Trophoblast cell (in vitro differentiated cells and primary cell): ENCODE results near the gene MAP4K4.

Experiments
- DNase-seq, 2 donors: peaks; one replicate each; pipeline ENCODE4 v3.0.0-alpha.2; 2016
- H2AFZ ChIP-seq: 2 replicates; pipeline ENCODE4 v1.6.1; 2013; ENCODE audit warnings: low read length, moderate library complexity, mild to moderate bottlenecking; ENCODE audit not compliant: insufficient read depth, poor library complexity
- H2AK5ac ChIP-seq: 2 replicates; pipeline ENCODE4 v1.6.1; 2013; ENCODE audit warnings: mild to moderate bottlenecking, low read length
- H2BK120ac ChIP-seq: 2 replicates; pipeline ENCODE4 v1.6.1; 2013; ENCODE audit warnings: low read length, mild to moderate bottlenecking, moderate library complexity; ENCODE audit not compliant: insufficient read depth, poor library complexity
- H2BK12ac ChIP-seq: 2 replicates; pipeline ENCODE4 v1.6.1; 2013; ENCODE audit warnings: mild to moderate bottlenecking, low read length, moderate library complexity
- H2BK5ac ChIP-seq: 2 replicates; pipeline ENCODE4 v1.6.1; 2013; ENCODE audit warnings: low read length, low read depth, moderate library complexity, mild to moderate bottlenecking; ENCODE audit not compliant: poor library complexity
- H3K14ac ChIP-seq: 2 replicates; pipeline ENCODE4 v1.6.1; 2013; ENCODE audit warnings: mild to moderate bottlenecking, low read length
- H3K18ac ChIP-seq: 2 replicates; pipeline ENCODE4 v1.6.1; 2013; ENCODE audit warnings: mild to moderate bottlenecking, low read length
- H3K23ac ChIP-seq: 2 replicates; pipeline ENCODE4 v1.6.1; 2013; ENCODE audit warnings: low read length
- H3K27ac ChIP-seq: 2 replicates; pipeline ENCODE4 v1.5.1; 2013; ENCODE audit warnings: low read depth, mild to moderate bottlenecking, inconsistent platforms, low read length, moderate library complexity
- H3K27me3 ChIP-seq: 2 replicates; pipeline ENCODE4 v1.6.1; 2013; ENCODE audit warnings: inconsistent platforms, mild to moderate bottlenecking, low read length, moderate library complexity; ENCODE audit not compliant: insufficient read depth
- H3K36me3 ChIP-seq, 2 experiments: 1 replicate in 1 of 2; 2 replicates in 1 of 2; pipeline ENCODE4 v1.6.1; 2013; ENCODE audit warnings: low read length in 2 of 2, mild to moderate bottlenecking in 2 of 2, moderate library complexity in 1 of 2; ENCODE audit not compliant: insufficient read depth in 2 of 2, control insufficient read depth in 1 of 2
- H3K4ac ChIP-seq: 2 replicates; pipeline ENCODE4 v1.6.1; 2013; ENCODE audit warnings: low read depth, mild to moderate bottlenecking, low read length, moderate library complexity
- H3K4me1 ChIP-seq, 2 experiments: 1 replicate in 1 of 2; 2 replicates in 1 of 2; pipeline ENCODE4 v1.6.1; 2013; ENCODE audit warnings: low read length in 2 of 2, mild to moderate bottlenecking in 2 of 2, moderate library complexity in 1 of 2; ENCODE audit not compliant: insufficient read depth in 2 of 2, control insufficient read depth in 1 of 2
- H3K4me2 ChIP-seq: 2 replicates; pipeline ENCODE4 v1.6.1; 2013; ENCODE audit warnings: inconsistent platforms, mild to moderate bottlenecking, low read length, moderate library complexity
- H3K4me3 ChIP-seq: 2 replicates; pipeline ENCODE4 v1.5.1; 2013; ENCODE audit warnings: mild to moderate bottlenecking, low read depth, low read length, inconsistent platforms
- H3K79me1 ChIP-seq: one replicate; pipeline ENCODE4 v1.6.1; 2013; ENCODE audit warnings: low read length
- H3K79me2 ChIP-seq: 2 replicates; pipeline ENCODE4 v1.6.1; 2013; ENCODE audit warnings: low read length, mild to moderate bottlenecking; ENCODE audit not compliant: control insufficient read depth, insufficient read depth, poor library complexity
- H3K9ac ChIP-seq: 2 replicates; pipeline ENCODE4 v1.6.1; 2013; ENCODE audit warnings: mild to moderate bottlenecking, low read length
- H3K9me3 ChIP-seq: 2 replicates; pipeline ENCODE4 v1.6.1; 2013; ENCODE audit warnings: low read depth, mild to moderate bottlenecking, control low read depth, inconsistent platforms, low read length; ENCODE audit not compliant: insufficient read depth
- H4K12ac ChIP-seq: 2 replicates; pipeline ENCODE4 v1.6.1; 2013; ENCODE audit warnings: low read depth, mild to moderate bottlenecking, low read length, moderate library complexity
- H4K8ac ChIP-seq: 2 replicates; pipeline ENCODE4 v1.6.1; 2013; ENCODE audit warnings: low read depth, mild to moderate bottlenecking, low read length, moderate library complexity
- H4K91ac ChIP-seq: one replicate; pipeline ENCODE4 v1.6.1; 2013; ENCODE audit warnings: low read depth, mild to moderate bottlenecking, low read length, moderate library complexity
- WGBS: extraction: QIAGEN DNeasy Blood & Tissue Kit; methylation state at CpG from one replicate; pipeline ENCODE4 v1.1.7; 2013; ENCODE audit warnings: missing lambda C conversion rate; ENCODE audit not compliant: insufficient read length, insufficient coverage; ENCODE audit errors: extremely low coverage; 5-methylcytosine and 5-hydroxymethylcytosine counted together

Gene MAP4K4

GRCh38 chr2:101815739-101816391 lies 118.4 kb downstream of the MAP4K4 start:
- no peak for DNase-seq

GRCh38 chr2:101816598-101816997 lies 119.1 kb downstream of the MAP4K4 start:
- H3K4me1 ChIP-seq: peaks cover 7 to 18% of the 10 kb centered on the region in 2 experiments
- no peak overlapping the region for H2AFZ ChIP-seq
- H3K79me2 ChIP-seq: peaks cover 11% of the 10 kb centered on the region
- peaks cover 3% of the 10 kb centered on the region for H3K79me1 ChIP-seq
- peak overlapping the region; percentile 52 for H2BK12ac ChIP-seq
- H3K27me3 ChIP-seq: no peaks in the 10 kb centered on the region
- no CpG with 5 or more reads among the region's 4 CpGs for WGBS
- no peaks in the 10 kb centered on the region for H3K9me3 ChIP-seq
- no peak overlapping the region for H2BK5ac ChIP-seq
- no peak overlapping the region for H3K4me2 ChIP-seq
- peak overlapping the region; percentile 76 for H3K23ac ChIP-seq
- H4K12ac ChIP-seq: no peak overlapping the region
- peak overlapping the region; percentile 81 for H2AK5ac ChIP-seq
- H3K18ac ChIP-seq: no peak overlapping the region
- H4K8ac ChIP-seq: no peak overlapping the region
- H4K91ac ChIP-seq: no peak overlapping the region
- DNase-seq: no peak
- H3K4ac ChIP-seq: peak overlapping the region; percentile 92
- no peak overlapping the region for H3K4me3 ChIP-seq
- peak overlapping the region; percentile 44 for H3K14ac ChIP-seq
- no peak overlapping the region for H3K27ac ChIP-seq
- peaks cover 0 to 2% of the 10 kb centered on the region in 2 experiments for H3K36me3 ChIP-seq
- no peak overlapping the region for H2BK120ac ChIP-seq
- H3K9ac ChIP-seq: peak overlapping the region; percentile 23

More at GRCh38 chr2:101815739-101816391, 118.4 kb downstream of the MAP4K4 start:
- Histone ChIP-seq H4K12ac (no peak overlapping the region), H3K4me3 (no peak overlapping the region), H2BK12ac (peak overlapping the region; percentile 52), H4K91ac (no peak overlapping the region), H3K27ac (no peak overlapping the region), H3K79me2 (peaks cover 11% of the 10 kb centered on the region), H3K4ac (peak overlapping the region; percentile 57), H2AK5ac (no peak overlapping the region), H2BK5ac (no peak overlapping the region), H3K36me3 (peaks cover 0 to 2% of the 10 kb centered on the region in 2 experiments), H3K9me3 (no peaks in the 10 kb centered on the region), H4K8ac (peak overlapping the region; percentile 13), H2BK120ac (no peak overlapping the region), H3K23ac (no peak overlapping the region), H3K18ac (peak overlapping the region; percentile 66), H3K27me3 (no peaks in the 10 kb centered on the region), H3K9ac (no peak overlapping the region), H2AFZ (no peak overlapping the region), H3K79me1 (peaks cover 6% of the 10 kb centered on the region), H3K14ac (no peak overlapping the region), H3K4me2 (no peak overlapping the region), H3K4me1 (peaks cover 11 to 21% of the 10 kb centered on the region in 2 experiments)
- no CpG with 5 or more reads among the region's 14 CpGs for WGBS

- H3K9me3 ChIP-seq: no peaks in the 10 kb centered on the region
- H3K79me1 ChIP-seq: peaks cover 2% of the 10 kb centered on the region
- no peak overlapping the region for H2BK12ac ChIP-seq
- H2BK5ac ChIP-seq: no peak overlapping the region
- peaks cover 6 to 13% of the 10 kb centered on the region in 2 experiments for H3K4me1 ChIP-seq
- H4K91ac ChIP-seq: no peak overlapping the region
- H3K36me3 ChIP-seq: peaks cover 0 to 2% of the 10 kb centered on the region in 2 experiments
- no peak overlapping the region for H2AFZ ChIP-seq
- H3K27ac ChIP-seq: no peak overlapping the region
- no peak overlapping the region for H3K4me2 ChIP-seq
- peak overlapping the region; percentile 33 for H3K4ac ChIP-seq
- peaks cover 11% of the 10 kb centered on the region for H3K79me2 ChIP-seq
- no peak overlapping the region for H3K14ac ChIP-seq
- no peak for DNase-seq
- no peak overlapping the region for H3K9ac ChIP-seq
- no peak overlapping the region for H3K4me3 ChIP-seq
- no peak overlapping the region for H3K23ac ChIP-seq
- H4K8ac ChIP-seq: no peak overlapping the region
- no CpG with 5 or more reads among the region's 6 CpGs for WGBS
- H2AK5ac ChIP-seq: no peak overlapping the region
- H3K18ac ChIP-seq: no peak overlapping the region
- H4K12ac ChIP-seq: no peak overlapping the region
- H3K27me3 ChIP-seq: no peaks in the 10 kb centered on the region
- H2BK120ac ChIP-seq: no peak overlapping the region
These were observed 120.0 kb downstream of the MAP4K4 start for GRCh38 chr2:101817481-101817880.

- H3K14ac ChIP-seq: no peak overlapping the region
- H3K79me2 ChIP-seq: peaks cover 11% of the 10 kb centered on the region
- H3K4ac ChIP-seq: no peak overlapping the region
- no peak overlapping the region for H2AFZ ChIP-seq
- no peak overlapping the region for H3K9ac ChIP-seq
- H2AK5ac ChIP-seq: no peak overlapping the region
- no CpG with 5 or more reads among the region's 1 CpG for WGBS
- no peak overlapping the region for H3K23ac ChIP-seq
- peaks cover 6 to 20% of the 10 kb centered on the region in 2 experiments for H3K4me1 ChIP-seq
- H4K91ac ChIP-seq: no peak overlapping the region
- H3K27me3 ChIP-seq: no peaks in the 10 kb centered on the region
- H3K27ac ChIP-seq: no peak overlapping the region
- H3K79me1 ChIP-seq: peaks cover 2% of the 10 kb centered on the region
- no peak overlapping the region for H4K12ac ChIP-seq
- peak; percentile 30 to 73 for DNase-seq
- H4K8ac ChIP-seq: no peak overlapping the region
- peaks cover 0 to 2% of the 10 kb centered on the region in 2 experiments for H3K36me3 ChIP-seq
- peak overlapping the region; percentile 32 for H3K4me2 ChIP-seq
- H3K18ac ChIP-seq: no peak overlapping the region
- no peak overlapping the region for H2BK12ac ChIP-seq
- H3K9me3 ChIP-seq: no peaks in the 10 kb centered on the region
- no peak overlapping the region for H2BK5ac ChIP-seq
- H3K4me3 ChIP-seq: no peak overlapping the region
- H2BK120ac ChIP-seq: no peak overlapping the region
These were observed 121.3 kb downstream of the MAP4K4 start for GRCh38 chr2:101818531-101819451.
